NCI-H128 (cell line): ENCODE data around the gene C11orf91.
"Not testable (repeated sequence)": the region's sequence is repeated elsewhere in the genome, so short reads cannot be mapped to it uniquely, and the experiment has no call there.

Experiments
- DNase-seq: peaks from one replicate; lab custom pipeline; 2025; ENCODE audit not compliant: unreplicated experiment; lab: John Stamatoyannopoulos, UW

Gene C11orf91

DNA sequence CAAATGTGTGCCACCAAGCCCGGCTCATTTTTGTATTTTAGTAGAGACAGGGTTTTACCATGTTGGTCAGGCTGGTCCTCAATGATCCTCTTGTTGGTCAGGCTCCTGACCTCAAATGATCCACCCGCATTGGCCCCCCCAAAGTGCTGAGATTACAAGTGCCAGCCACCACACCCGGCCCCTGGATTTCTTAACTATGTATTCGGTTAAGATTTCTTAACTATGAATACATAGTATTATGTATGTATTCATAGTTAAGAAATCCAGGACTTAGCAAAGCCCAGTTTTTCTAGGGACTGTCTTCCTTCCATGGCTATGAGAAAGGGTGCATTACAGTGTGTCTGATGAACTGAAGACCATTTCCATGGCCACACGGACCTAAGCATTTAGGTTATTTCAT is 1.7 kb downstream of the C11orf91 start:
- DNase-seq: no peak

DNA sequence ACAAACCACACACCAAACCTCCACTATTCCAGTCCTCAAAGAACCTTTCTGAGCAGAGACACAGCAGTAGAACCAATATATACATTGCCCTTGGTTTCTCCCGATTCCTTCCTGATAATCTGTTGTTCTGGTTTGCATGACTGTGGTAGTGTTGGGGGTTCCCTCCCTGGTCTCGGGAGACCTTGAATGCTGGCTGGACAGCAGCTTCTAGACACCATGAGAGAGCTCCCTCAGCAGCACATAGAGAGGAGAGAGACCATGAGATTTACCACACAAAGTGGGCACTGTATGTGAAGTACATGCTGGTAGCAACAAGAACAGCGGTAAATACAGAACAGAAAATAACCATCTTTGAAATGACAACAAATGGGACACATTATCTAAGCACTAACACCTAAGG is 2.6 kb downstream of the C11orf91 start:
- DNase-seq: no peak

DNA sequence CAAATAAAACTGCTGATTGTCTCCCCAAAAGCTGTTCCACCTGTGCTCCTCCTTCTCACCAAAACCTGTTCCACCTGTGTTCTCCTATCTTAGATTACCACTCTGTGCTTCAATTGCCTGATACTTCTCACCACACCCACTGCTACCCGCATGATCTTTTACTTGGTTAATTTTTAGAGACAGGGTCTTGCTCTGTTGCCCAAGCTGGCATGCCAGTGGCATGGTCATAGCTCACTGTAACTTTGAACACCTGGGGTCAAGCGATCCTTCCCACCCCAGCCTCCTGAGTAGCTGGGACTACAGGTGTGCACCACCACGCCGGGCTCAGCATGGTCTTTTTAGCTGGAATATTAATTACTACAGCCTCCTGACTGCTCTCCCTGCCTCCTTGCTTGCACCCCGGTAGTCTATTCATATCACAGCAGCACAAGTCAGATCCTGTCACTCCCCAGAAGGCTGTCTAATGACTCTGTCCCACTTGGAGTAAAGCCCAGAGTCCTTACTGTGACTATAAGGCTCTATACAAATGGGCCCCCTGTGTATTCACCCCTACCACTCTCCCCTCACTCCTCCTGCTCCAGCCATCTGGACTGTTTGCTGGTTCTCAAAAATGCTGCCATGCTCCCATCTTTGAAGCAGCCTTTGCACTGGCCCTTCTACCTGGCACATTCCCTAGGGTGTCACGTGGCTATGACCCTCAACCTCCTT is 3.5 kb downstream of the C11orf91 start:
- DNase-seq: no peak

- no peak for DNase-seq
These were observed 4.2 kb downstream of the C11orf91 start for GRCh38 chr11:33696411-33696810.

DNA sequence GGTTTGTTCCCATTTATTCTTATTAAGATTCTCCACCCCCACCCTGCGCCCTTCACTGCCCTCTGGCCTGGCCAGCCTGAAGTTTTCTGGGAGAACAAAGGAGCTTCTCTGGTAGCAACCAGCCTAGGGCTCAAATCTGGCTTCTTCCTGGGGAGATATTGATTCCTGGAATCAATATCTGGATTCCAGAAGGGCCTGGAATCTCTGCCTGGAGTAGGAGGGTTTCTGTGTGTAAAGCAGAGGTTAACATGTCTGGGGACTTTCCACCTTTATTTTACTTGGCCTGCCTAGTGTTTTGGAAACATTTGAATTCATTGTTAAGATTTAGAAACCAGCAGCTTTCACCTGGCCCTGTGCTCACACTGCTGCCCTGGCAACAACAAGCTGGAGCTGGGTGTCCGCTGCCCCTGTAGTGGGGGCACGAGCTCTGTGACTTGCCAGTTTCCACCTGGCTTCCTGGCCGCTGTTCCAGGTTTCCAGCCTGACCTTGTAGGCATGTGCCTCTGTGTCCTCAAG is 5.5 kb downstream of the C11orf91 start:
- no peak for DNase-seq

GRCh38 chr11:33694346-33695050 is 6.1 kb downstream of the C11orf91 start:
- no peak for DNase-seq

DNA sequence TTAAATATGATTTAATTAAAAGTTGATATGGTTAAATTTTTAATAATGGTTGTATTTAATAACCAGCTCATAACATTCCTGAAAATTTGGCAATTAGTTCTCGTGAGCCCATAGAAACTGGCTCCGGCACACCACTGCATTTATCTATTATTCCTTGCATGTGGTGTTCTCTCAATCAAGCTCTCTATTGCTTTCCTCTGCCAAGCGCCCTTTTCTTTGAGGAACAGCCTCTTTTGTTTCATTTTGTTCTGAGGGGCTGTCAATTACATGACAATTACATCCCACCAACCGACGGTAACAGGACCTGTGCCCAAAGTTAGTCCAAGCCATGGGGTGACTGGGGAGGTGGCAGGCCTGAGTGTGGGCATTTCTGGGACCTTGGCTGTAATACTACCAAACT is 8.1 kb downstream of the C11orf91 start:
- no peak for DNase-seq

GRCh38 chr11:33692013-33692504 is 8.6 kb downstream of the C11orf91 start:
- DNase-seq: peak; percentile 32

DNA sequence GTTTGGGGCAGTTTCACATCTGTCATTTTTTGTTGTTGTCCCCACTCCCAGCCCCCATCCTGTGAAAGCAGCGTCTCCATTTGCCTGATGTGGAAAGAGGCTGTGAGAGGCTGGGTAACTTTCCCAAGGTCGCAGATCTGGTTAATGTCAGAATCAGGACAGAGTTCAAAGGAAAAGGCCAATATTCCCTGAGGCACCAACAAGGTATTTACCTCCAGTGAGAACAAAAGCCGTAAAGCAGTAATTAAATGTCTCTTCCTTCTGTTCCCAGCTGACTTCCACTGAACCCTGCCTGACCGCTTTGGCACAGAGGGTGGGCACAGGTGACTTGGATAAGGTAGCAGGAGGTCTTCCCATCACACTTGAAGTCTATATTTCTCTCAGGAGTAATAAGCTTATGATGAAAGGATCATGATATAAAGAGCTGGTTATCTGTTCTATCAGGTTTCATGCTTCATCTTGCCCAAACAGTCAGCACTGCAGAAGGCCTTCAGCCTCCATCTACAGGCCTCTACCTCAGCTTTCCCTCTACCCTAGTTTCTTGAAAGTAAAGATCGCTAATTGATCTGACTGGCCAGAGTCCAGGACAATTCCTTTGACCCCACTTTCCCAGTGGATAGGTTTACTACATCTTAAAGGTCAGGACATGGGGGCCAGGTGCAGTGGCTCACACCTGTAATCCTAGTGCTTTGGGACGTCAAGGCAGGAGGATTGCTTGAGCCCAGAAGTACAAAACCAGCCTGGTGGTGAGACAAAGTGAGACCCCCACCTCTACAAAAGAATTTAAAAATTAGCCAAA is 9.4 kb downstream of the C11orf91 start:
- no peak for DNase-seq

DNA sequence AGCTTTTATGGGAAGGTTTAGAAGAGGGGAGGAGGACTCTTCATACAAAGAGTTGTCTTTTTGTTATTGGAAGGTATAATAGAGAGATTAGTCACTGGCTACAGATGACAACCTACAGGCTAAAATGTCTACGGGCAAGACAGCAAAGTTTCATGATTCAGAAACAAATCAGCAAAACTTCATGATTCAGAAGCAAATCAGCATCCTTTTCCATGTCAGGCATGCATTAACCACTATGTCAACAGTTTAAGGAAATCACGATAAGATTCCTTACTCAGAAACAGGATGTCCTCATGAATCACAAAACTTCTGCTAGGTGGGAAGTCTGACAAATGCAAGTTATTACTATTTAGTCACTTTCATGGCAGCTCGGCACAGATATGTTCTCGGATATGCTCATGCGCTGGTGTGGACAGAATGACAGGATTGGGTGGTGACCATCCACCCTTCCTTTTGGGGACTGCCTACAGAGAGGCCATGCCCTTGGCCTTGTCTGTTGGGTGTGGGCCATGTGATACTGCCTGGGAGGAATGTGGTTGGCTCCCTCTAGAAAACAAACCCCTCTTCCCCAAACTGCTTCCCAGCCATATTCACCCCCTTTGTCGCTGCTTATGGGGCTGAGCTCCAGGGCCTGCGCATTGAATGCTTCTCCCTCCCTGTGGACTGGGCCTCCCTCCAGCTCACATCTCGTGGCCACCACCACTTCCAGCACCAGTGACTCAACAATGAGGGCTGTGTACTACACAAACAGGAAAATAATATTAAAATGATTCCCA is 10.1 kb downstream of the C11orf91 start:
- DNase-seq: no peak

- DNase-seq: no peak
These were observed 11.1 kb downstream of the C11orf91 start for GRCh38 chr11:33689501-33689900.

- no peak for DNase-seq
These were observed 11.5 kb downstream of the C11orf91 start for GRCh38 chr11:33689085-33689484.

DNA sequence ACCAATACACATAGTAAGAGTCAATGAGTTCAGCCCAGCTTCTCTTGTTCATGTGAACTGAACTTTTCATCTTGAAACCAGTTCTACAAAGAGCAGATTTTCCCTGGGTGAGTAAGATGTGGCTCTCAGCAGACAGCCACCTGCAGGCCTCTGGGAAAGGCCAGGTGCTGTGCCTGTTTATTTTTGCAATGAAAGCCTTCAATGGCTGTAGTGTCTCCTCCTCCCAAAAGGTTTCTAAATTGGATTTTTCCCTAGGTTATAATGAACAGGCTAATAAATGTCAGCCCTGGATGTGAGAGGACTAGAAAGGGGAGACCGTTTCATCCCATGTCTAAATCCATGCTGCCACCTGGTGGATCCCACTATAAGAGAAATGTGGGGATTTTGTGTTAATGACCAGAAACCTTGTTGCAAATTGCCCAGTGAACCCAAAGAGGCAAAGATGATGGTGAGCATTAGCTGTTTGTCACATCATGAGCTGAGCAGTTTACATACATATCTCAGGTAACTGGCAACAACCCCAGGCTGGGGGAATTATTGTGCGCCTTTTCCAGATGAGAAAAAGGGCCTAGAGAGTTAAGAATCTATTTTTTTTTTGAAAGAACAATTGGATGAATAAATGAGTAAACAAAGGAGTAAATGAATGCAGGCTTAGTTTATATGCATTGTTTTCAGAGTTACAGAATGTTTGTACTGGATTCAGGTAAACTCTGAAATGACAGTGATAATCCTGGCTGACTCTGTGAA is 12.7 kb downstream of the C11orf91 start:
- peak; percentile 54 for DNase-seq

DNA sequence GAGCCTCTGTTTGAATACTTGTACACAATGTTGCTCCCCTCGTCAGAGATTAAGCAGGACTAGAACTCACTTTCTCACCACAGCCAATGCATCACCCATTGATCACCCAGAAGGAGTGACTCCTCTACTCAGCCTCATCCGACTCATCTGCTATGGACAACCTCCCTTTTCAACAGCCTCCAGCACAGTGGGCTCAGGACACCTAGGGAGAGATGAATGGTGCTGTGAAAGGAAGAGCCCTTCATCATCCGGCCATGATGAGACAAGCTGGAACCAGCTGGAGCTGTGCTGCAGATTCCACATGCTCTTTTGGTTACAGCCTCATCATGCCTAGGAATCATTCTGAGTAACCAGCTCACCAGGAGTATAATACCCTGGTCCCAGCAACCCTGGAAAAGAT is 15.5 kb downstream of the C11orf91 start:
- DNase-seq: no peak

GRCh38 chr11:33684003-33684706 is 16.5 kb downstream of the C11orf91 start:
- no peak for DNase-seq

DNA sequence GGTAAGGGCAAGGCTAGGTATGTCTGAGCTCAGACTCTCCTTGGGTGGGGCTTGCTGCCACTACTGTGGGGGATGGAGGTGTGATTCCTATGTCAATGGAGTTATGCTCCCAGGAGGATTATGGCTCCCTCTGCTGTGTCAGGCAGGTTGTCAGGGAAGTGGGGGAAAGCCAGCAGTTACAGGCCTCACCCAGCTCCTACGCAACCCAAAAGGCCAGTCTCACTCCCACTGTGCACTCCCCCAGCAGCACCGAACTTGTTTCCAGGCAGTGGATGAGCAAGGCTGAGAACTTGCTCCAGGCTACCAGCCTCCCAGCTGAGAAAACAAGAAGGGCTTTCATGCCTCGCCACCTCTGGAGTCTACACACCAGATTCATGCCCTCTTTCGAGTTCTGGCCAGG is 18.2 kb downstream of the C11orf91 start:
- no peak for DNase-seq

GRCh38 chr11:33682019-33682418 is 18.6 kb downstream of the C11orf91 start:
- DNase-seq: no peak

DNA sequence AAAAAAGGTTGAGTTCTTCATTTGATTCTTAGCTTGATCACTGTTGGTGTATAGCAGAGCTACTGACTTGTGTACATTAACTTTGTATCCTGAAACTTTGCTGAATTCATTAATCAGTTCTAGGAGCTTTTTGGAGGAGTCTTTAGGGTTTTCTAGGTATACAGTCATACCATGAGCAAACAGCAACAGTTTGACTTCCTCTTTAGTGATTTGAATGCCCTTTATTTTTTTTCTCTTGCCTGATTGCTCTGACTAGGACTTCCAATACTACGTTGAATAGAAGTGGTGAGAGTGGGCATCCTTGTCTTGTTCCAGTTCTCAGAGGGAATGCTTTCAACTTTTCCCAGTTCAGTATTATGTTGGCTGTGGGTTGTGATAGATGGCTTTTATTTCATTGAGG is 22.0 kb downstream of the C11orf91 start:
- not testable (repeated sequence) for DNase-seq

GRCh38 chr11:33674035-33674814 is 26.4 kb downstream of the C11orf91 start:
- DNase-seq: no peak
